ENCODE results near the gene TRIM49D2. TPM values are rescaled to one million over a fixed set of nuclear protein-coding genes. Genes with fewer than 3 reads are reported as not detected.
"Not testable (repeated sequence)": the region's sequence is repeated elsewhere in the genome, so short reads cannot be mapped to it uniquely, and the experiment has no call there.

TRIM49D2 gene, protein sequence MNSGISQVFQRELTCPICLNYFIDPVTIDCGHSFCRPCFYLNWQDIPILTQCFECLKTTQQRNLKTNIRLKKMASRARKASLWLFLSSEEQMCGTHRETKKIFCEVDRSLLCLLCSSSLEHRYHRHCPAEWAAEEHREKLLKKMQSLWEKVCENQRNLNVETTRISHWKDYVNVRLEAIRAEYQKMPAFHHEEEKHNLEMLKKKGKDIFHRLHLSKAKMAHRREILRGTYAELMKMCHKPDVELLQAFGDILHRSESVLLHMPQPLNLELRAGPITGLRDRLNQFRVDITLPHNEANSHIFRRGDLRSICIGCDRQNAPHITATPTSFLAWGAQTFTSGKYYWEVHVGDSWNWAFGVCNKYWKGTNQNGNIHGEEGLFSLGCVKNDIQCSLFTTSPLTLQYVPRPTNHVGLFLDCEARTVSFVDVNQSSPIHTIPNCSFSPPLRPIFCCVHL
- not detected for polyA plus RNA-seq (ENCODE audit: low read depth in 6 of 6)

DNA sequence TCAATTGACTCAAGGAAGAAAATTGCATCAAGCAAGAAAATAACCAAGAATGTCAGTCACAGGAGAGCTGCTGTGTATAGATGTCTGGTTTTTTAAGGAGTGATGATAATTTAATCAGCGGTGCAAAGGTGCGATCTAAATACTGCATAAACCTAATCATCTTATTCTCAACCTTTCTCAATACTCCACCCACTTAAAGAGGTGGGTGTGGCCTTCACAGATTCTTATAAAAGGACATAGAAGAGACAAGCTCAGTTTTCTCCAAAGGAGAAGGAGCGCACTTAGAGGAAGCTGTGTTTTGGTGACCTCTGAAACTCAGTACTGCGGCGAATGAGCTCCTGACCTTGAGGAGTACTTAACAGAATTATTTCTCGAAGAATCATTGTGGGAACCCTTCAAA, at the start of gene TRIM49D2:
Gene TRIM49D2, plus strand, starts transcription at position 301 of the 400 bp plus-strand sequence. CDS start 2,698 bp downstream, outside the sequence.
- ATAC-seq (ENCODE audit: low read depth in 2 of 2): not testable (repeated sequence)

DNA sequence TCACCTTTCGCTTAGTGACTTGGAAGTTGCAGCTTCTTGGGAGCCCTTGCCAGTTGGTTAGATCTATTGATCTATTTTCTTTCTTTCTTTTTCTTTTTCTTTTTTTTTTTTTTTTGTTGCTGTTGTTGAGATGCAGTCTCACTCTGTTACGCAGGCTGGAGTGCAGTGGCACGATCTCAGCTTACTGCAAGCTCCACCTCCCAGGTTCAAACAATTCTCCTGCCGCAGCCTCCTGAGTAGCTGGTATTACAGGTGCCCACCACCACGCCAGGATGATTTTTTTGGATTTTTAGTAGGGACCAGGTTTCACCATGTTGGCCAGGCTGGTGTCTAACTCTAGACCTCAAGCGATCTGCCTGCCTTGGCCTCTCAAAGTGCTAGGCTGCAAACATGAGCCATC, 46.4 kb upstream of the TRIM49D2 start:
- not testable (repeated sequence) for H3K4me3 Mint-ChIP-seq; H3K9me3 Mint-ChIP-seq; H3K36me3 Mint-ChIP-seq; H3K4me1 Mint-ChIP-seq; ATAC-seq (ENCODE audit: low read depth in 2 of 2); H3K27ac Mint-ChIP-seq; H3K27me3 Mint-ChIP-seq; DNase-seq

More for the DNA sequence above, at the start of gene TRIM49D2:
- not testable (repeated sequence) for H3K27me3 Mint-ChIP-seq, DNase-seq, H3K9me3 Mint-ChIP-seq, H3K27ac Mint-ChIP-seq, H3K4me3 Mint-ChIP-seq, H3K4me1 Mint-ChIP-seq, H3K36me3 Mint-ChIP-seq

DNA sequence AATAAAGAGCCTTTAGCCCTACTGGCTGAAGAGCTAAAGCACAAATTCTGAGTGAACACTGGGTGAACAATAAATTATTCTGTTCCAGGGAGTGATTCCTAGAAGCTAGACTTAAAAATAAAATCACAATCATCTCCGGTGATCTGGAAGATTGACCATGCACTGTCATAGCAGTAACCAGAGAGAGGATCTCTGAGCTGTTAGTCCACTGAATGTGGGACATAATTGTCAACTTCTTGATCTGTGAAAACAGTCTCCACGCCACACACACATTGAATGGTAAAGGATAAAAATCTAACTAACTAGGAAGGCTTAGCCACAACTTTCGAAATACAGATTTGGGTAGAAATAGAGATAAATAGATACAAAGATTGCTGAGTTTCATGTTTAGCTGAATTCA, 30.6 kb upstream of the TRIM49D2 start:
- not testable (repeated sequence) for ATAC-seq (ENCODE audit: low read depth in 2 of 2); DNase-seq; H3K27me3 Mint-ChIP-seq; H3K27ac Mint-ChIP-seq; H3K9me3 Mint-ChIP-seq; H3K36me3 Mint-ChIP-seq; H3K4me1 Mint-ChIP-seq; H3K4me3 Mint-ChIP-seq

DNA sequence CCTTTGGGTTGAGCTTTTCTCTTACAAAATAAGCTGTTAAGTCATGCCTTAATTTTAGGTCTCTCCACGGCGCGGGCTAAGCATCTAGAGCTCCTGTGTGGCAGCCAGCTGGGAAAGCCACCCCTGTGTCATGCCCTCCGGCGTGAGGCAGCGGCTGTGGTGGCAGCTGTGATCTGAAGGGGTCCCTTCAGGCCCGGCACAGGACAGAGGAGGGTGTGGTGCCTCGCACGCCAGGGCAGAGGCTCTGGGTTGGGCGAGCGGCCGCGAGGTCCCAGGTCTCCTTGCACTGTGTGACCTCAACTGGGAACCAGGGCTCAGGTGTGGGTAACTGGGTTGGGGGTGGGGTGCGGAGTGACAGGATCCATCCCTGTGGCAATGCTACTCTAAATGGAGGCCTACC, 23.1 kb upstream of the TRIM49D2 start:
- not testable (repeated sequence) for ATAC-seq (ENCODE audit: low read depth in 2 of 2)

DNA sequence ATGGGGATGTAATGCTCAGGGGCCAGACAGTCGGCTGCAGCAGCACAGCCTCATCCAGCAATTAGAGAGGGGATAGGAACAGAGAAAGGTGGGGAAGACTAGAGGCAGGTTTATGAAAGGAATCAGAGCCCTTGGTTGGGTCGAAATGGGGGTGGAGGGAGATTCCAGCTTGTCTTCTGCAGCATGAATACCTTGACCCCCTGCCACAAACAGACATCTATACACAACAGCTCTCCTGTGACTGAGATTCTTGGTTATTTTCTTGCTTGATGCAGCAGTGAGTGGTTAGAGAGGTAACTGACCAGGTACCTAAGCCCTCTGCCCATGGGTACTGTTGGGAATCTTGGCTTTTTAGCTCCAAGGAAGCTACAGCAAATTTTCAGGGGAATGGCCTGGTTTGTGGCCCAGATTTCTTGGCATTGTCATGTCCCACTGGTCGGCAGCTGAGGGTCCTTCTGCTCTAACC, 1.6 kb upstream of the TRIM49D2 start, which contains the start of gene TRIM49D1:
Gene TRIM49D1, minus strand, starts transcription at position 51 of the 466 bp plus-strand sequence. CDS start 4,535 bp downstream, outside the sequence.
- Mint-ChIP-seq H3K9me3 (peaks cover 0 to 2% (median 0%) of the 10 kb centered on the region in 7 donors), H3K27me3 (no peaks in the 10 kb centered on the region), H3K36me3 (no peaks in the 10 kb centered on the region), H3K27ac (no peak within 1 kb of the TSS), H3K4me3 (no peak within 1 kb of the TSS), H3K4me1 (no peaks in the 10 kb centered on the region)
- DNase-seq: no peak
- no peak for ATAC-seq (ENCODE audit: low read depth in 2 of 2)

More for the DNA sequence above, 23.1 kb upstream of the TRIM49D2 start:
- H3K4me3 Mint-ChIP-seq, H3K4me1 Mint-ChIP-seq, H3K27ac Mint-ChIP-seq, H3K27me3 Mint-ChIP-seq, H3K9me3 Mint-ChIP-seq, H3K36me3 Mint-ChIP-seq, DNase-seq: not testable (repeated sequence)

DNA sequence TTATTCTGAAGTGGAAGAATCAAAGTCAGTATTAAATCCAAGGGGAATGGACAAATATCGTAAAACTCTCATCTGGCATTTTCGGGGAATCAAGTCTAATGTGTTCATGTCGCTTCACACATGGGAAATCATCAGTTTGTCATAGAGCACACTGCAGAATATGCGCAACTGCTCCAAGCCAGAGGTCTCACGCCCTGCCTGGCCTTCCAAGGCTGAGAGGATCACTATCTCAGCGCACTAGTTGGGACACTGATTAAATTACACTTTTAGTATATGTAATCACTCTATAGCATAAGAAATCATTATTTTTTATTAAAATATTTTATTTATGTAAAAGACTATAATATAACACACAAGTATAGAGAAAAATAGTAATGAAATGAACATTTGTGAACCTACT, 37.0 kb downstream of the TRIM49D2 start:
- H3K4me3 Mint-ChIP-seq; H3K9me3 Mint-ChIP-seq; DNase-seq; H3K27ac Mint-ChIP-seq; H3K4me1 Mint-ChIP-seq; ATAC-seq (ENCODE audit: low read depth in 2 of 2); H3K27me3 Mint-ChIP-seq; H3K36me3 Mint-ChIP-seq: not testable (repeated sequence)

DNA sequence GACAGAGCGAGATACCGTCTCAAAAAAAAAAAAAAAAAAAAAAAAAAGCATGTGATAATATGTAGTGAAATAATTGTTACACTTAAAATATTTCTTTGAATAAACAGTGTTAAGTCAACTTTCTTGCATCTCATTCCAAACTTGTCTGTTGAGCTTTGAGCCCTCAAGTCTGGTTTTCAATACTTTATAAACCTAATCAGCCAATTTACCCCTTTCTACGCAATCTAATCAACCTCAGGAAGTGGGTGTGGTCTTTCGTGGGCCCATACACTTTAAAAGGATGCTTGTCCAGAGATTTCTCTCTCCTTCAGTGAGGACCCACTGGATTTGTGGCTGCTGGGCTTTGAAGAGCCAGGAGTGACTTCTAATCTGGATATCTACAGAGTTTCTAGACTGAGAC, 41.9 kb downstream of the TRIM49D2 start, which contains the start of gene TRIM64:
Gene TRIM64, plus strand, starts transcription at position 301 of the 400 bp plus-strand sequence. CDS start 2,467 bp downstream, outside the sequence.
- H3K36me3 Mint-ChIP-seq, H3K9me3 Mint-ChIP-seq: not testable (repeated sequence)

More for the DNA sequence above, 41.9 kb downstream of the TRIM49D2 start, which contains the start of gene TRIM64:
- not testable (repeated sequence) for H3K4me1 Mint-ChIP-seq; ATAC-seq (ENCODE audit: low read depth in 2 of 2); H3K4me3 Mint-ChIP-seq; DNase-seq; H3K27ac Mint-ChIP-seq; H3K27me3 Mint-ChIP-seq

Other genes with a start within 250 kb of the TRIM49D2 start
- not detected for gene TRIM77, start 213.8 kb upstream of the TRIM49D2 start, polyA plus RNA-seq (ENCODE audit: low read depth in 6 of 6)
- gene TRIM49, start 115.5 kb upstream of the TRIM49D2 start, polyA plus RNA-seq (ENCODE audit: low read depth in 6 of 6): not detected
- not detected for gene TRIM64B, start 45.6 kb upstream of the TRIM49D2 start, polyA plus RNA-seq (ENCODE audit: low read depth in 6 of 6)
- gene TRIM49D1, start 1.8 kb upstream of the TRIM49D2 start, polyA plus RNA-seq (ENCODE audit: low read depth in 6 of 6): not detected
- not detected for gene TRIM64, start 42.0 kb downstream of the TRIM49D2 start, polyA plus RNA-seq (ENCODE audit: low read depth in 6 of 6)
- not detected for gene TRIM49C, start 107.0 kb downstream of the TRIM49D2 start, polyA plus RNA-seq (ENCODE audit: low read depth in 6 of 6)
- not detected for gene UBTFL1, start 161.9 kb downstream of the TRIM49D2 start, polyA plus RNA-seq (ENCODE audit: low read depth in 6 of 6)
- under 1 TPM in 3 of 6 donors, not detected in 3; 0.08 to 0.12 (median 0.10) TPM for gene NAALAD2, start 210.6 kb downstream of the TRIM49D2 start, polyA plus RNA-seq (ENCODE audit: low read depth in 6 of 6)

All from naive B cell (primary cell).